SK-N-SH treated with all-trans-retinoic acid at 6 μM for 48 hours (cell line): ENCODE measurements around the gene TNK1.

ENCODE experiments used
- ESRRG ChIP-seq: fragments of 250-450 bp; sonication (Bioruptor Pico); IDR thresholded peaks from 2 replicates; pipeline ENCODE4 v1.6.1; 2021; ENCODE audit warnings: mild to moderate bottlenecking
- OSR1 ChIP-seq: fragments of 250-450 bp; sonication (Bioruptor Pico); IDR thresholded peaks from 2 replicates; pipeline ENCODE4 v1.8.0; 2022; ENCODE audit warnings: moderate library complexity, mild to moderate bottlenecking, inconsistent platforms
- ZNF565 ChIP-seq: fragments of 450-650 bp; formaldehyde crosslinking; conservative IDR thresholded peaks from 2 replicates; pipeline ENCODE4 v1.5.0; 2020; ENCODE audit warnings: low read depth, mild to moderate bottlenecking, moderate library complexity
- TF ChIP-seq, protein P1 (sequence below): fragments of 250-450 bp; sonication (Bioruptor Pico); IDR thresholded peaks from 2 replicates; pipeline ENCODE4 v1.8.0; 2020; ENCODE audit warnings: mild to moderate bottlenecking, moderate library complexity, borderline replicate concordance

DNA sequence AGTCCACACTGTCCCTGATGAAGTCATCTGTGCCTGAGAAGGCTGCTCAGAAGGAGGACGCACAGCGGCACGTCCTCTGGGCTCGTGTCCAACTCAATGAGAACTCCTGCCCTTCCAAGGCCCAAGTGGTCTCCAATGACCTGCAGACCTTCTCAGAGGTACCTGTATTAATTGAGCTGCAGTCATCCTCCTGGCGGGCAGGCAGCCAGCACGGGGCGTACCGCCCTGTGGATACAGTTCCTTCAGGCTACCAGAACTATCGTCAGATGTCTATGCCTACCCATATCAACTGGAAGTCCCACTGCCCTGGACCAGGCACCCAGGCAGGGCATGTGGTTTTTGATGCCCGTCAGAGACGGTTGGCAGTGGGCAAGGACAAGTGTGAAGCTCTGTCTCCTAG lies 51.4 kb downstream of the TNK1 start:
- no peak for TF ChIP-seq OSR1
- TF ChIP-seq, protein P1, sequence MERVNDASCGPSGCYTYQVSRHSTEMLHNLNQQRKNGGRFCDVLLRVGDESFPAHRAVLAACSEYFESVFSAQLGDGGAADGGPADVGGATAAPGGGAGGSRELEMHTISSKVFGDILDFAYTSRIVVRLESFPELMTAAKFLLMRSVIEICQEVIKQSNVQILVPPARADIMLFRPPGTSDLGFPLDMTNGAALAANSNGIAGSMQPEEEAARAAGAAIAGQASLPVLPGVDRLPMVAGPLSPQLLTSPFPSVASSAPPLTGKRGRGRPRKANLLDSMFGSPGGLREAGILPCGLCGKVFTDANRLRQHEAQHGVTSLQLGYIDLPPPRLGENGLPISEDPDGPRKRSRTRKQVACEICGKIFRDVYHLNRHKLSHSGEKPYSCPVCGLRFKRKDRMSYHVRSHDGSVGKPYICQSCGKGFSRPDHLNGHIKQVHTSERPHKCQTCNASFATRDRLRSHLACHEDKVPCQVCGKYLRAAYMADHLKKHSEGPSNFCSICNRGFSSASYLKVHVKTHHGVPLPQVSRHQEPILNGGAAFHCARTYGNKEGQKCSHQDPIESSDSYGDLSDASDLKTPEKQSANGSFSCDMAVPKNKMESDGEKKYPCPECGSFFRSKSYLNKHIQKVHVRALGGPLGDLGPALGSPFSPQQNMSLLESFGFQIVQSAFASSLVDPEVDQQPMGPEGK = no peak
- no peak for TF ChIP-seq ZNF565 (CRISPR knock-in tag)
- TF ChIP-seq ESRRG (CRISPR knock-in tag) = no peak
